ENCODE measurements around the gene ARSJ.
"Not testable (repeated sequence)": the region's sequence is repeated elsewhere in the genome, so short reads cannot be mapped to it uniquely, and the experiment has no call there.

ARSJ gene

DNA sequence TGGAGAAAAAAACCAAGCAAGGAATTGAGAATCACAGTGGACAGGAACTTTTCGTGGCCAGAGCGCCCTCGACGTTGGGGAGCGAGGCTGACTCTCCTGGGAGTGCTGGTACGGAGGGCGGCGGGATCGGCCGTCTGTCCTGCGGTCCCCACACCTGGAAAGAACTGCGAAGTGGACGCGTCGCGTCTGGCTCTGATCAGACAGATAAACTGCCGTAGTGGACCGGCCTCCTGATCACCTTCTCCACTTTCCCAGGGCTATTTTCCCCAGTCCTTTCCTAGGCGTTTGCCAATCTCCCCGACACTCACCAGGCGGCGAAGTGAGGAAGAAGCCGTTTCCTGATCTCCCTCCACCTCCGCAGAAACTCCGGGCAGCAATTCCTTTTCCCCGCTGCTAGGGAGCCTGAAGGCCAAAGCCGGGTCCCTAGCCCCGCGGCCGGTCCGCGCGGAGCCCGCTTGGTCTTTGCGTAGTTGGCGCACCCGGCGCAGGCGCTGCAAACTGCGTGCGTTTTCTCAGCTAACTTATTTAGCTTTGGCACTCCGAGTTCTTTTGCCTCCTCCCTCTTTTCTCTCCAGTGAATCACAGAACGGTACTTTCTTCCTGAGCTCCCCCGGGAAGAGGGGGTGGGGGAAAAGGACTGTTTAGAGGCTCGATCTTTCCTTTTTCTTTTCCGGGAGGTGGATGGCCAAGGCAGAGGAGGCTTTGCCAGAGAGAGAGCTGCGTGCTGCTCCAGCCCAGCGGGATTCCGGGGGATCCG is at the start of gene ARSJ:
ARSJ (minus strand) TSS at position 500 of the 757 bp plus-strand sequence. CDS start 813 bp downstream, outside the sequence.
- DNase-seq = no peak

DNA sequence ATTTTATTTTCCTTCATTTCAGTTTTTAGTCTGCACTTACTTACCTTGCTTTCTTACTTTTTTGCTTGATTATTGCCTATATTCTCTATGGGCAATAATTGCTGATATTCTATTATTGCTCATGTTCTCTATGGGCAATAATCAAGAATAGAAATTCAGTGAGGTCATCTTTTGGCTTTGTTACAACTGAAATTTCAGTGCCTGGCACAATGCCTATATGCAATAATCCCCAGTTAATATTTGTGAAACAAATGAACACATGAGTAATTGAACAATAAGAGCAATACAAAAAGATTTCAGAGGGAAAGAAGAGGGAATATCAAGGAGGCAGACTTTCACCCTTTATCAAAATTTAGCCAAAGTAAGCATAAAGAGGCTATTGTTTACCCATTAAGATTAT is 48.6 kb upstream of the ARSJ start:
- DNase-seq = no peak

DNA sequence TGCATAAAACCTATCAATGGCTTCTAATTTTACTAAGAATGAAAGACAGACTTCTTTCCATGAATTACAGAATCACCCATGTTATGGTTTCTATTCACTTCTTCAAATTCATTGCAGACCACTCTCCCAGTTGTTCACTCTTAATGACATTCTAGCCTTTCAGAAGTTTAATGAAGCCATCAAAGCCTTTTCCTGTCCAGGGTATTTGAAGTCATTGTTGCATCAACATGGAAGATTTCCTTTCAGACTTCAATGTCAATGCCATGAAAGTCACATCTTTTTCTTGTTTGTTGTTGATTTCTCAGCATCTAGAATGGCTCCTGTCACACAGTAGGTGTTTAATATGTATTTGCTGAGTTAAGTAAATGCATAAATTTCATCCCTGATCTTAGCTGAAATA is 48.1 kb upstream of the ARSJ start:
- no peak for DNase-seq

DNA sequence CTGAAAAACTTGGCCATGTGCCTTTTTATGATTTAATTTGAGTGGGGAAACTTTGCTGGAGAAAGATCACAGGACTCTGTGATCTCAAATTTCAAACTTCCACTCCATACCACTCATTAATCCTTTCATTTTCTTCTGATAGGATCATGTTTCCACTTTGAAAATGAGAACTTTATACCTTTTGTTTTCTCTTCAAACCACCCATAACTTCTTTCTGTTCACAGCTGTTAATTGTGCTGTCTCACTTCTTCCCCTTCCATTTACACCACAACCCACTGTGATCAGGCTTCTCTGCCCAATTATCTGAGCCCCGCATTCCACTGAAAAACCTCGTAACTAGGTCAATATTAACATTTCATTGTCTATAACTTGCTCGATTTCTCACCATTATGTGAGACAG is 47.0 kb upstream of the ARSJ start:
- DNase-seq = no peak

DNA sequence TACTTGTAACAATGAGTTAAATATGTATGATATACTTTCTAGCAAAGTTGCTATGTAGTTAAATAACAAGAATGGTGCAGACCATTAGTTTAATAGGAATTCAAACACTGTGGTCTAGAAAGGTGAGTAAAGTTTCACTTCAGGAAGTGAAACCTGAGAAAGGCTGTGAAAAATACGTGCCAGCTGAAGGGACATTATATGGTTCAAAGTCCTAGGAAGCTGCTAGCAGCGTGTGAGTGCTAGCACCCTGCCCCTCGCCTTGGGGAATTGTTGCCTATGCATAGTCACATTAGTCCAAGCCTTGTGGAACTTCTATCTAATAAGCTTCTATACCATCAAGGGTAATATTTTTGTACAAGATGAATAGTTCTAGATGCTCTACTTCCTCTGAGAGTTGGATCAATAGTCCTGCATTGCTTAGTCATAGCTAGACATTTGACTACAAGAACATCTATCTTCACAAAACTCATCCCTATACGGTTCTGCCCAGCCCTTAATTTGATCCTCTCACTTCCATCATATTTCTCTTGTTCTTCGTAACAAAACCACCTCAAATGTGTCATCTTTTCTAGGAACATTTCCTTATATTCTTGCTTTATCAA is 45.8 kb upstream of the ARSJ start:
- DNase-seq = no peak

DNA sequence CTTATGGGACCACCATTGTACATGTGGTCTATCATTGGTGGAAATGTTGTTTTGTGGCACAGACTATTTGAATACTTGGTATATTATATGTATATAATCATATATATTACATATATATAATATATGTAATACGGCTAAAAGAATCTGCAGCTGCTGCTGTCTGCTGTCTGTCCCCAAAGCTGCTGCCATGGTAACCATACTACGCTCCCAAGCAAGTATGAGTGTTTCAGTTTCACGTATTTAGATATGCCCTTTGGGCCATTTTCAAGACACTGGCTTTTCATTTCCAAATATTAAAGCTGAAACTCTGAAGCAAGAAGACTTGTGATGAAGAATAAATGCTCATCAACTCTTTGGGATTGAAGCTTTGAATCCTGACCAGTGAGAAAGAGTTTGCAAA is 42.0 kb upstream of the ARSJ start:
- DNase-seq = no peak

DNA sequence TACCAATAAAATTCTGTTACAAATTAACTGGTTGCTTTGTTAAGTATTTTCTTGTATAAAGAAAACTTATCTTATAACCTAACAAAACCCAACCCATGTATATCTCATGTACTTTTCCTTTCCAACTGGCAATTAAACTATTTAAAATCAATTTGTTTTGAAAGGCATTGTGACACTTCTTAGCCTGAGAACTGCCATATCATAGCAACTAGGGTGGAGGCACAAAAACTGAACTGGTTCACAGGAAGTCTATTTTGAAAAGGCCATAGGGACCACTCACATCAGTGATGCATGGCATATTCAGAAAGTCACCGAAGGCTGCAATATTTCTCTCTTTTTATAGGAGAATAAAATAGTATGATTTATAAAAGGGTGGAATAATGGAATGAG is 40.5 kb upstream of the ARSJ start:
- no peak for DNase-seq

DNA sequence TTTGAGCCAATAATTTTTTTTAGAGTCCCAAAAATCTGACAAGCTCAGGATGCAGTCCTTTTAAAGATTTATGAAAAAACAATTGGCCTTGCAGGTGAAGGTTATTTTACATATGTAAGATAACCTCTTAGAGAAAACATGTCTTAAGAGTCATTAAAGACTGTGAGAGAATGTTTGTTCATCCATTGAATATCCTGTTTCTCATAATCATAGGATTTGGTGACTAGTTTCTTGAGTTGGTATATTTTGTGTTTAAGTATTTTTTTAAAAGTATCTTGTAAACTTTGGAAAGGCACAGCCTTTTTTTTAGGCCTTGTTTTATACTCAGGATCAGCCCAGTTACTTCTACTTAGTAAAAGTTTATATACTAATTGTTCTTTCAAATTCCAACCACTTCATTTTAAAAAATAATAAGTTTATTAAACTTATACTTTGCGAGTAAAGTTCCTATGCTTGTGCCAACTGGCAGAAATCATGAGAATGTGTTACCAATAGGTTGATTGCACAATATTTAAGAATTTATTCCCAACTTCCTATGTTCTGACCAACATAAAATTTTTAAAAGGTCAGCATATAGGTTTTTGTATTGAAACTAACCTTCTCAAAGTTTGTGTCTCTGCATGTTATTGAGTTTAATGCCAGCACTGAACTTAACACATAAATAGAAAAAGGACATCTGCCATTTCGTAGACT is 40.0 kb upstream of the ARSJ start:
- no peak for DNase-seq

DNA sequence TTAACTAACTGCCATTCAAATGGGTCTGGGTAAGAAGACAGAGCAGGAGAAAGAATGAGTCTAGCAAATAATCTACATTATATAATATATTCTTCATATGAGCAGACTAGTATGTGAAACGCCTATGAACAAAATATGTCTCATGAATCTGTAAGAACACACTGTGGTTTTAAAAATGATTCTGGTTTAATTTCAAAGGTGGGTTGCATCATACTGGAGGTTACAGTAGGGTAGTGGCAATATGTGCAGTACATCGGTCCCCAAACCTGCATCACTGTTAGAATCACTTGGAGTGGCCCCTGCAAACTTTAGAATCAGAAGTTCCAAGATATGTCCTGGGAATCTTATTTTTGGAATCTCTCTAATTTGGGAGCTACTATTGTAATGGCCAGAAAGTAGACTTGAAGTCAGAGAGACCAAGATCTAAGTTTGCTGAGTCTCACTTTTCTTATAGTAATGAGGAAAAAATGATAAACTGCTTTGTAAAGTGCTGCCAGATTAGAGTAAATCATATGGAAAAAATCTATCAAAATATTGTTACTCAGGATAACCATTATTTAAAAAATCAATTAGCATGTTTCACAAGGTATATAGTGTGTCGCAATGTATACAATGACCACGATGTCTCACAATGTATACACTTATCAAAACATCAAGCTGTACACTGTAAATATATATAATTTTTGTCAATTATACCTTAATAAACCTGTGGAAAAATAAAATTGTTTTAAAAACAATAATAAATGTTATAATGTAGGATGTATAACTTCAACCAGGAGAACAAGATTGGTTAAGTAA is 37.9 kb upstream of the ARSJ start:
- no peak for DNase-seq

DNA sequence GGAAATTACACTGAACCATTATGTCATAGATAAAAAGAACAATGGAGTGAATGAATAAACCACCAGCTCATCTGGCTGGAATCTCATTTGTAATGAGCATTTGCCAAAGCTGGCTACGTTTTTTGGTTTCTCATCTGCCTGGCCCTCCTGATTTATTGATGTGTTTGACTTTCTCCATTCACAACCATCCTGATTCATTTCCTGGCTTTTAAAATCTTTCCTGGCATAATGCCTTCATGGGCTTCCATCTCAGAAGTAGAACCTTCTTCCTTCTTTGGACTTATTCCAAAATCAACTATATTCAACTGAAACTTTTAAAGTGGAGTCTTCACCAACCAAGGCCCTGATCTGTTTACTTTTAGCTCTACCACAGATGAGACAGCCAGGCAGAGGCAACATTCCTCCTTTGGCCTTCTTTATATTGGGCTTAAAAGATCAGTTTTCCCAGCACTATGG is 36.0 kb upstream of the ARSJ start:
- no peak for DNase-seq

DNA sequence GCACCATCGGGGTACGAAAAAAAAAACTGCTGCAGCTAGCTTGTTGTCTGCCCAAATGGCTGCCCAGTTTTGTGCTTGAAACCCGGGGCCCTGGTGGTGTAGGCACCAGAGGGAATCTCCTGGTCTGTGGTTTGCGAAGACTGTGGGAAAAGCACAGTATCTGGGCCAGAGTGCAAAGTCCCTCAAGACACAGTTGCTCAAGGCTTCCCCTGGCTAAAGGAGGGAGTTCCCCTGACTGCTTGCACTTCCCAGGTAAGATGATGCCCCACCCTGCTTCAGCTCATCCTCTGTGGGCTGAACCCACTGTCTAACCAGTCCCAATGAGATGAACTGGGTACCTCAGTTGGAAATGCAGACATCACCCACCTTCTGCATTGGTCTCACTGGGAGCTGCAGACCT is 33.8 kb upstream of the ARSJ start:
- not testable (repeated sequence) for DNase-seq

DNA sequence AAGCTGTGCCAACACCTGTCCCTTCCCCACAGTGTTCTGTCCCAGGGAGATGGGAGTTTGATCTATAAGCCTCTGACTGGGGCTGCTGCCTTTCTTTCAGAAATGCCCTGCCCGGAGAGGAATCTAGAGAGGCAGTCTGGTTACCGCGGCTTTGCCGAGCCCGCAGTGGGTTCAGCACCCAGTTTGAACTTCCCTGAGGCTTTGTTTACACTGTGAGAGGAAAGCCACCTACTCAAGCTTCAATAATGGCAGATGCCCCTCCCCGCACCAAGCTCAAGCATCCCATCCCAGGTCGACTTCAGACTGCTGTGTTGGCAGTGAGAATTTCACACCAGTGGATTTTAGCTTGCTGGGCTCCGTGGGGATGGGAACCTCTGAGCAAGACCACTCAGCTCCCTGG is 33.3 kb upstream of the ARSJ start:
- no peak for DNase-seq

DNA sequence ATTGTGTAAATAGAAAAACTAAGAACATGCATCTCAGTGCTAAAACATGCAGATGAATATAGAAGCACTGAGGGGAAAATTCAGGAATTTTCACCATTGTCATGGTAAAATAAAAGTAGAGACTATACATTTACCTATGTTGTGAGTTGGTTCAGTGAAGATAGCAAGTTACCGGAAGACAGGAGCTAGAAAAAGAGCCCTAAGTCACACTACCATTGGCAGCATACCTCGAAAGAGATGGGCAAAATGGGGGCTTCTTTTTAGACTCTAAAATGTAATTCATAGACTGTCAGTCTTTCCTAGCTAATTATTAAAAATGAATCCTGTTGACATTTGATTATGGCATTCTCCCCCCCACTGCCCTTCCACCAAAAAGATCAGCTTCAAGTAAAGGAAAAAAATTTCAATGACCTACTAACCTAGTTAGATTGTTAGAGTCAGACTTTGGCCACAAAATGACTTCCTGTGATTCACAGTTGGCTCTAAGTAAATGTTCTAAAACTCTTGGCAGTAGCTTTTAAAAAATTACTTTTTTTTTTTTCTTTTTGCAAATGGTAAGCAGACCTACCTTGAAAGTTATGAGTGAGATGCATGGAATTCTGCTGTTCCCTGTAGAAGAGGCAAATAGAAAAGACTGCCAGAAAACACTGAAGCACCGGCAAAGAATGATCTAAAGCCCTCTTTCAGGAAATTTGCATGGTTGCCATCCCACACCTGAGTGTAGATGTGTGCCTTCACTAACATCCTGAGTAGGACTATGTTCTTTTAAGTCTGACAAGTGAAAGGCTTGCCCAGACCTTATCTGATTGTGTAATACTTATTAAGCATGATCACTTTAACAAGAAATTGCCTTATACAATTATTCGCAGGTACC is 26.4 kb upstream of the ARSJ start:
- DNase-seq = no peak

DNA sequence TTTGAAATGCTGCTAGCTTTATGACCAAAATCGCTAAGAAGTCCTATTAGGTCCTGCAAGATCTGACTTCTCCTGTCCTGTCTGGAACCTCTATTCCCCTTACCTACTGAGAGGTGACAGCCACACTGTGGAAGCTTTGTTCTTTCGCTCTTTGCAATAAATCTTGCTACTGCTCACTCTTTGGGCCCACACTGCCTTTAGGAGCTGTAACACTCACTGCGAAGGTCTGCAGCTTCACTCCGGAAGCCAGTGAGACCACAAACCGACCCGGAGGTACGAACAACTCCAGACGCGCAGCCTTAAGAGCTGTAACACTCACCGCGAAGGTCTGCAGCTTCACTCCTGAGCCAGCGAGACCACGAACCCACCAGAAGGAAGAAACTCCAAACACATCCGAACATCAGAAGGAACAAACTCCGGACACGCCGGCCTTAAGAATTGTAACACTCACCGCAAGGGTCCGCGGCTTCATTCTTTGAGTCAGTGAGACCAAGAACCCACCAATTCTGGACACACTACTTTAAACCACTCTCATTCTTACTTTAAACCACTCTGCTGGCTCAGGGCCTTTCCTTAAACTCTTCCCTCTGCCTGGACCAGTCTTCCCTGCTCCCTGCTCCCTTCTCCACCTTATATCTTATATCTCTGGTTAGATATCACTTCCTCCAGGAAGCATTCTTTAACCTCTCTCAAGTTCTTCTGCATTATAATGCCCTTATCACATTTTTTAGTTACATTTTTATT is 25.2 kb upstream of the ARSJ start:
- not testable (repeated sequence) for DNase-seq

DNA sequence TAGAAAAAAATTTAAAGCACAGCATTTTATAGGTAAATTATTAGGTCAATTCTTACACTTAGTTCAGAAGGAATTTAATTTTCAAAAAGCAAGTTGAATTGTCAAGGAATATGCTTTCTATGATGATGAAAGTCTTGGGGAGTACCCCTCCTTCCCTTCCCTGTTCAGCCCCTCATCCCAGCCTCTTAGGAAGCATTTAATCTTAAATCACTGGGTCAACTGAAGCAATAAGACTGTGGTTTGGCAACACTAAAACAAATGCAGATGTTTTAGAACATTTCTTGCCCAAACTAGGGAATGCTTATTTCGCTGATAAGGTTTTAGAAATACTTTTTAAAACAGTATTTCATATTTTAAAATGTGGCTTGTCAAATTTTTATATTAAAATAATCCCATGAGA is 19.1 kb upstream of the ARSJ start:
- DNase-seq = no peak

DNA sequence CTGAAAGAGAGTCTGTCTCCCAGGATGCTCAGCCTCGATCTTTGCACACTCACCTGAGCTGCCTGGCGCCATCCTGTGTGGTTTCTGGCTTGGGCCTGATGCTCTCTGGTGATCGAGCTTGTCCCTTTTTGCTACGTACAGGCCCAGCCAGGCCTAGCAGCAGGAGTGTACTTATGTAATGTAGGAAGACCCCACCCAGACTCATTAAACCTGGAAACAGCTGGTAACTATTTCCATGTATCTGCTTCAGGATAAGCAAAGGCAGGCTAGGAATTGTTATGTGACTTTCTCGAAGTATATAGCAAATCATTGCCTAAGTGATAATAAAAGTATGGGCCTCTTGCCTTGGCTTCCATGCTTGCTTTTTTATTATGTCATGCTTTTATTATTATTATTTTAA is 18.6 kb upstream of the ARSJ start:
- no peak for DNase-seq

DNA sequence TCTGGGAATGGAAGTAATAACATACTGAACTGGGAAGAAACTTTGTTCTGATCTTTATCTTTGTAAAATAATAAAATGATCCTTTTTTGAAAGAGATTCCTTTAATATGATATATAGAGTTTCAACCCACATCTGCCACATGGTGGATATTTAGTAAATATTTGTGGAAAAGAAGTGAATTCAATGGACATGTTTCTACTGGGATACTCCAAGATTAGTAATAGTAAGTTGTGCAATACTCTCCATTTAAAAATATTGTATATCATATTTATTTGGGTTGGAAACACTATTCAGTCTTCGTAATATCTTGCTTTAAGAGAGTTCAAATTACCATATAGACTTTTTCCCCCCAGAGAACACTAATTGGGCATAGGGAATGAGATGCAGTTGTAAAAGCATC is 17.8 kb upstream of the ARSJ start:
- no peak for DNase-seq

DNA sequence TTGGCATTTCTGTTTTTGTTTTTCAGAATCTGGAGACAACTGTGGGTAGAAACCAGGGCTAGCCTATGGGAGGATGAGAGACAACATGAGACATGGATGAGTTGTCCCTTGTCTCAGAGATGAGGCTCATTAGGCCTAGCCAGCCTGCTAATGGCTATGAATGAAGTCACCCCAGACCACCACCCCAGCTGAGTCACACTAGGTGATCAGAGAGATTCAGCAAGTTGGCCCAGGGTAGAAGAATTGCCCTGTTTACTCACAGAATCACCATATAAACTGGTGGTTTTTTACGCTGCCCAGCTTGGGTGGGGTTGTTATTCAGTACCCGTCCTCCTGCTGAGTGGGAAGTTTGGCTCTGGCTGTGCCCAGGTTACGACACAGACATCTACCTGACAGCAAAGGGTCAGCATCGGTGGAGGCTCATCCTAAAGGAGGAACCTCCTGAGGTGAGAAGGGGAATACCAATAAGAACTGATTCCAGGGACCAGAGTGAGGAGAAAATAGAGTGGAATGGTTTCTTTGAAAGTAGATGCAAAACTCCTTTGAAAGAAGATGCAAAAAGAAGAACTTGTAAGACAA is 17.2 kb upstream of the ARSJ start:
- DNase-seq = no peak

DNA sequence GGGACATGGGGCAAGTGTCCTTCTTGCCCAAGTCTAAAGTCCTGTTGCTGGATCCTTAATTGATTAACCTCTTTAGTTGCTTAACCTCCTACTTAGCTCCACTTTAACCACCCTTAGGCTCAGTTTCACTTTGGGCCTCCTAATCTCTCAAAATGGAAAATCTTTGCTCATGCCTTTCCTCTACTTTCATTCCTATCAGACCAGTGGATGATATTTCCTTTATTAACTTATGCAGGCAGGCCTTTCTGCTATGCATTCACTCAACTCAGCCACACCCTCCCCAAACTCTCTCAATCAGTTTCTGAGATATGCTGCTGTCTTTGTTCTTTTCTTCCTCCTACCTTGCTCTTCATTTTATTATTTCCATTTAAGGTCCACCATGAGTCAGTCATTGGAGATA is 14.4 kb upstream of the ARSJ start:
- DNase-seq = no peak

DNA sequence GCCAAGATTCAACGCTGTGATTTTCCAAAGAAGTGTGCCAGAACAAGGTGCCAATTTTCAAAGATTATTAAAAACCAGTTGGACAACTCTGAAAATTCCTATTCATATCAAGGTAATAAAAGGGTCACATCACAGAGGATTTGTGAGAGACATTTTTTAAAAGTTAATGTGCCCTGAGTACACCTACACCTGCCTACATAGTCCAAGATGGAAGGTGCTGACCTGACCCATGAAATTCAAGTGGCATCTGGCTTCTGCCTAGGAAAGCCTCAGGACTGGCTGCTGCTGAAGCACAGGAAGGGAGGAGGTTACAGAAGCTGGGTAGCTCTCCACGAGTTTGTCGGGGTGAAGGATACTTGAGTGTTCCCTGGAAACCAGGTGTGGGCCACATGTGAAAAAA is 11.4 kb upstream of the ARSJ start:
- DNase-seq = no peak

DNA sequence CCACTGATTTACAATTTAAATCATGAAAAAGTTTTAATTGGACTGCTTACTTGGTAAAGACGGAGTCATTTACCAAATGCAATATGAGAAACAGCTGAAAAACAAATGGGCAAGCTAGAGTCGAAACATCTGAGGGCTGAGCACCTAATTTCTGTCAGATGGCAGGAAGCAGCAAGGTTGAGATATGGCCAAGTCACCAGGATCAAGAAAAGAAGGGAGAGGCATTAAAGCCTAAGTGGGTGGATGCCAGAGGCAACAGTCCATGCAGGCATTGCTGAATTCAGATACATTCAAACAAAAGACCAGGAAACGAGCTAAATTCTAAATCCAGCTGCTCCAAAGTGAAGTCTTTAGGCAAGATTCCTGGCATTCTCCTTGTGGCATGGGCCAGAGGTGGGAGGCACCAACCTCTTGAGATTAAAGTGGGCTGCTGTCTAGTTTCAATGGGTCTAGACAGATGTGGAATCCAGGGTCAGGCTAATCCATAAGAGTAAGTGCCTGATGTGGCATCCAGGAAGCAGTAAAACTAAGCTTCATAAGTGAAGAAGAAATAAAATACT is 8.0 kb upstream of the ARSJ start:
- DNase-seq = no peak

All from NCI-H1694 treated with DMSO at 0.1 percent for 48 hours (cell line).